A549 (cell line): ENCODE results near the gene OXT. TPM values are rescaled to one million over a fixed set of nuclear protein-coding genes. Genes with fewer than 3 reads are reported as not detected.
"Not testable (repeated sequence)": the region's sequence is repeated elsewhere in the genome, so short reads cannot be mapped to it uniquely, and the experiment has no call there.

Experiments
- ATAC-seq, 2 experiments: fragments of 200-7000 bp in 1 of 2; fragments of >200 bp in 1 of 2; cut with Nextera tagmentation in 1 of 2; cut with Tn5 transposase in 1 of 2; 3 replicates each; pipeline versions ENCODE4 v1.8.0 to v1.9.1; 2018 to 2020; ENCODE audit warnings: mild to moderate bottlenecking in 1 of 2, moderate library complexity in 1 of 2
- CTCF ChIA-PET: fragments of 300-600 bp; sonication (Branson Sonifier 250); formaldehyde crosslinking; extraction: SDS; loops from one replicate; lab custom pipeline; 2021; ENCODE audit warnings: antibody characterized with exemption, inconsistent platforms; lab: Yijun Ruan, JAX
- POLR2A ChIA-PET: fragments of 350-600 bp; formaldehyde crosslinking; extraction: SDS; loops from one replicate; lab custom pipeline; 2021; ENCODE audit warnings: antibody characterized with exemption, inconsistent platforms; lab: Yijun Ruan, JAX
- DNase-seq, 2 experiments: peaks; one replicate each; pipeline versions ENCODE4 v3.0.0 to v3.0.0-alpha.2; 2011 to 2016; ENCODE audit warnings: low read depth in 1 of 2, low spot score in 1 of 2
- FAIRE-seq: peaks from 2 replicates; lab custom pipeline; 2011; peaks lifted over from hg19 to GRCh38; lab: Jason Lieb, UNC
- H3K27ac ChIP-seq, 2 experiments: fragments of >200 bp; sonication (Bioruptor Twin); formaldehyde crosslinking; 3 replicates each; pipeline ENCODE4 v1.5.1; 2016 to 2017
- H3K4me1 ChIP-seq: fragments of >200 bp; sonication (Bioruptor Twin); formaldehyde crosslinking; 3 replicates; pipeline ENCODE4 v1.6.1; 2016
- H3K4me2 ChIP-seq: fragments of >200 bp; sonication (Bioruptor Twin); formaldehyde crosslinking; 3 replicates; pipeline ENCODE4 v1.6.1; 2016
- H3K4me3 ChIP-seq: fragments of >200 bp; sonication (Bioruptor Twin); formaldehyde crosslinking; 3 replicates; pipeline ENCODE4 v1.5.1; 2016
- H3K9me3 ChIP-seq: fragments of >200 bp; sonication (Bioruptor Twin); formaldehyde crosslinking; 3 replicates; pipeline ENCODE4 v1.6.1; 2016
- CBX8 ChIP-seq: fragments of 200-600 bp; sonication (generic); IDR thresholded peaks from 2 replicates; pipeline ENCODE4 v1.6.1; 2016
- CEBPB ChIP-seq, 2 experiments: fragments of >200 bp in 1 of 2; sonication (Bioruptor Twin) in 1 of 2; formaldehyde crosslinking in 1 of 2; IDR thresholded peaks; 2 replicates each; pipeline ENCODE4 v1.6.1; 2012 to 2016
- CTCF ChIP-seq: fragments of >200 bp; sonication (Bioruptor Twin); formaldehyde crosslinking; IDR thresholded peaks from 3 replicates; pipeline ENCODE4 v1.5.1; 2016
- EHF ChIP-seq: fragments of 250-450 bp; sonication (Bioruptor Pico); IDR thresholded peaks from 2 replicates; pipeline ENCODE4 v1.5.0; 2020; ENCODE audit warnings: mild to moderate bottlenecking
- ELK1 ChIP-seq: fragments of 150-350 bp; IDR thresholded peaks from 2 replicates; pipeline ENCODE4 v1.6.1; 2014; ENCODE audit warnings: low read depth, mild to moderate bottlenecking, low read length
- FOSL2 ChIP-seq, 2 experiments: fragments of 450-650 bp in 1 of 2; fragments of >200 bp in 1 of 2; sonication (Bioruptor Twin) in 1 of 2; formaldehyde crosslinking; IDR thresholded peaks; 2 replicates each; pipeline versions ENCODE4 v1.5.0 to v1.6.1; 2016 to 2020; ENCODE audit warnings: mild to moderate bottlenecking in 1 of 2, moderate library complexity in 1 of 2
- HEYL ChIP-seq: fragments of 250-450 bp; sonication (Bioruptor Pico); IDR thresholded peaks from 2 replicates; pipeline ENCODE4 v1.8.0; 2021; ENCODE audit warnings: mild to moderate bottlenecking, moderate library complexity
- HMGXB4 ChIP-seq: fragments of 250-450 bp; sonication (Bioruptor Pico); IDR thresholded peaks from 2 replicates; pipeline ENCODE4 v1.5.0; 2021; ENCODE audit warnings: mild to moderate bottlenecking, moderate library complexity, borderline replicate concordance
- HOXB5 ChIP-seq: fragments of 250-450 bp; sonication (Bioruptor Pico); IDR thresholded peaks from 2 replicates; pipeline ENCODE4 v1.5.0; 2020; ENCODE audit warnings: mild to moderate bottlenecking, moderate library complexity
- JUN ChIP-seq, 2 experiments: fragments of >200 bp; sonication (Bioruptor Twin); formaldehyde crosslinking; IDR thresholded peaks; 2 replicates in 1 of 2; 3 replicates in 1 of 2; pipeline ENCODE4 v1.6.1; 2016 to 2017
- MYC ChIP-seq: IDR thresholded peaks from 2 replicates; pipeline ENCODE4 v1.6.1; 2012; ENCODE audit warnings: mild to moderate bottlenecking, inconsistent platforms, low read length, improper control_type of control experiment, borderline replicate concordance
- PBX3 ChIP-seq: IDR thresholded peaks from 2 replicates; pipeline ENCODE4 v1.6.1; 2012
- RAD21 ChIP-seq, 2 experiments: fragments of >200 bp in 1 of 2; sonication (Bioruptor Twin) in 1 of 2; formaldehyde crosslinking in 1 of 2; IDR thresholded peaks in 1 of 2; conservative IDR thresholded peaks in 1 of 2; 2 replicates in 1 of 2; 3 replicates in 1 of 2; pipeline ENCODE4 v1.6.1; 2012 to 2018; ENCODE audit warnings: inconsistent platforms in 1 of 2
- RFX5 ChIP-seq: fragments of 450-650 bp; IDR thresholded peaks from 2 replicates; pipeline ENCODE4 v1.7.1; 2014; ENCODE audit warnings: antibody characterized with exemption, mild to moderate bottlenecking, moderate library complexity
- SMC3 ChIP-seq: fragments of >200 bp; sonication (Bioruptor Twin); formaldehyde crosslinking; IDR thresholded peaks from 3 replicates; pipeline ENCODE4 v1.6.1; 2018; ENCODE audit warnings: inconsistent platforms
- WGBS: methylation state at CpG from one replicate; pipeline ENCODE4 v1.1.6; 2017; ENCODE audit errors: missing lambda C conversion rate; 5-methylcytosine and 5-hydroxymethylcytosine counted together
- polyA plus RNA-seq, 4 experiments: library from polyadenylated mRNA; depleted of rRNA in 3 of 4; stranded (reverse); fragments of >200 nt; fragmentation: RNase III in 1 of 4; extraction: RNeasy Plus Mini Kit Qiagen cat#74134 plus additional on column Dnase treatment in 1 of 4; gene quantifications; 2 replicates in 3 of 4; 3 replicates in 1 of 4; pipeline ENCODE4 v1.2.3, GENCODE V29; 2011 to 2017

OXT gene
- polyA plus RNA-seq, 2 of the 4 experiments (the other 2 are of a cell fraction): not detected

GRCh38 chr20:3115190-3116107, 44.0 kb downstream of the OXT start:
- ATAC-seq: peak; percentile 78 to 85
- Histone ChIP-seq H3K27ac (peak overlapping the region in 1 of 2 experiments; percentile 4; a peak in 1 of 6 replicates), H3K4me1 (peaks cover 15% of the 10 kb centered on the region; the same call in 2 of the 3 replicates)
- no peak for FAIRE-seq
- CTCF ChIA-PET: interaction anchor here (0.6 to 9.5 kb wide), 29 partner anchors 8 to 429 kb away, joined by 3 to 133 read pairs (median 3); partner anchors contain the start of gene GNRH2
- TF ChIP-seq RFX5 (no peak), HMGXB4 (no peak), CTCF (peak; percentile 81), ELK1 (no peak), RAD21 (conservative IDR thresholded peaks at IDR 0.05 in 1 of 2, IDR thresholded peaks at IDR 0.05 in 1 of 2) (peak; percentile 56 to 70; a peak in 3 of 5 replicates), HOXB5 (CRISPR knock-in tag) (no peak), PBX3 (no peak), CBX8 (no peak), MYC (0 out of 2 replicates have a peak, but pooled peaks have one; percentile 40), HEYL (no peak), SMC3 (peak; percentile 81)
- TF ChIP-seq, all 56 proteins: peak for 4
- POLR2A ChIA-PET: interaction anchor here (0.6 kb wide), 1 partner anchor 22 kb away, joined by 3 read pairs; no protein-coding TSS in a partner anchor
- H3K4me2 ChIP-seq: 0 out of 3 replicates have a peak overlapping the region, but pooled peaks have one; percentile 21
- peak; percentile 77 to 97 for DNase-seq
- no peaks in the 10 kb centered on the region for H3K9me3 ChIP-seq
- 45% methylated on average over 29 of the region's 30 CpGs for WGBS
- H3K4me3 ChIP-seq: no peak overlapping the region

GRCh38 chr20:3116341-3116740, 44.9 kb downstream of the OXT start:
- Histone ChIP-seq H3K27ac (no peak overlapping the region), H3K4me3 (no peak overlapping the region), H3K4me2 (no peak overlapping the region), H3K9me3 (no peaks in the 10 kb centered on the region), H3K4me1 (peaks cover 15% of the 10 kb centered on the region; the same call in 2 of the 3 replicates)
- ATAC-seq: no peak
- FAIRE-seq: no peak
- ChIA-PET POLR2A (no interaction called here), CTCF (interaction anchor here (0.6 to 9.5 kb wide), 20 partner anchors 7 to 200 kb away, joined by 3 to 133 read pairs (median 6); partner anchors contain the start of gene GNRH2)
- WGBS: 76% methylated on average over 4 of the region's 4 CpGs
- TF ChIP-seq EHF (CRISPR knock-in tag): no peak
- DNase-seq: no peak

GRCh38 chr20:3117839-3118379, 46.5 kb downstream of the OXT start:
- H3K9me3 ChIP-seq; FAIRE-seq; H3K4me3 ChIP-seq; POLR2A ChIA-PET; TF ChIP-seq FOSL2 (IDR thresholded peaks at IDR 0.05): not testable (repeated sequence)
- ATAC-seq: peak; percentile 76 to 87
- H3K4me2 ChIP-seq: peak overlapping the region; percentile 58
- DNase-seq: peak; percentile 52 to 82
- CTCF ChIA-PET: interaction anchor here (0.6 to 9.5 kb wide), 20 partner anchors 9 to 199 kb away, joined by 3 to 133 read pairs (median 4); partner anchors contain the start of genes FASTKD5 and UBOX5
- H3K27ac ChIP-seq: peak overlapping the region; percentile 61 to 72; a peak in 5 of 6 replicates
- 51% methylated on average over 14 of the region's 14 CpGs for WGBS
- H3K4me1 ChIP-seq: peaks cover 21% of the 10 kb centered on the region; the same call in 2 of the 3 replicates
- TF ChIP-seq SMC3 (peak; percentile 86), CTCF (peak; percentile 88), RAD21 (conservative IDR thresholded peaks at IDR 0.05 in 1 of 2, IDR thresholded peaks at IDR 0.05 in 1 of 2) (peak; percentile 70 to 71), FOSL2 (CRISPR knock-in tag; IDR thresholded peaks at IDR 0.05) (peak; percentile 47; the same call in 1 of the 2 replicates), CEBPB (IDR thresholded peaks at IDR 0.05) (peak; percentile 95 to 98), JUN (IDR thresholded peaks at IDR 0.05) (peak in 1 of 2 experiments; percentile 33; a peak in 1 of 5 replicates)
